Kidney epithelial cell (primary cell): ENCODE data around the gene PRSS1. TPM values are rescaled to one million over a fixed set of nuclear protein-coding genes. Genes with fewer than 3 reads are reported as not detected.
"Not testable (repeated sequence)": the region's sequence is repeated elsewhere in the genome, so short reads cannot be mapped to it uniquely, and the experiment has no call there.

Experiments used
- DNase-seq: peaks from one replicate; pipeline ENCODE4 v3.0.0-alpha.2; 2010; ENCODE audit warnings: low read depth
- H3K27me3 ChIP-seq: 2 replicates; pipeline ENCODE4 v1.6.0; 2011; ENCODE audit warnings: low read length; ENCODE audit not compliant: control insufficient read depth, insufficient read depth
- H3K36me3 ChIP-seq: 2 replicates; pipeline ENCODE4 v1.5.1; 2011; ENCODE audit warnings: low read length; ENCODE audit not compliant: control insufficient read depth, insufficient read depth
- H3K4me3 ChIP-seq: 2 replicates; pipeline ENCODE4 v1.5.1; 2011; ENCODE audit warnings: low read depth, mild to moderate bottlenecking, control low read depth, low read length
- CTCF ChIP-seq: IDR thresholded peaks from 2 replicates; pipeline ENCODE4 v1.5.1; 2011; ENCODE audit warnings: mild to moderate bottlenecking, moderate library complexity, low read length, control low read depth, inconsistent platforms; ENCODE audit not compliant: insufficient read depth, poor library complexity, severe bottlenecking
- total RNA-seq: library from RNA; depleted of rRNA; stranded (reverse); fragments of >200 nt; gene quantifications from 2 replicates; pipeline ENCODE4 v1.2.3, GENCODE V29; 2015

Gene PRSS1
- total RNA-seq, 1 donor from 2014 or later = 1.5 TPM

- no peaks in the 10 kb centered on the region for H3K36me3 ChIP-seq
- H3K4me3 ChIP-seq = no peak overlapping the region
- no peaks in the 10 kb centered on the region for H3K27me3 ChIP-seq
- no peak for TF ChIP-seq CTCF
- no peak for DNase-seq
These were observed 29.0 kb upstream of the PRSS1 start for GRCh38 chr7:142720172-142720773.

- DNase-seq = no peak
- no peak overlapping the region for H3K4me3 ChIP-seq
- no peaks in the 10 kb centered on the region for H3K36me3 ChIP-seq
- H3K27me3 ChIP-seq = no peaks in the 10 kb centered on the region
- TF ChIP-seq CTCF = no peak
These were observed 28.3 kb upstream of the PRSS1 start for GRCh38 chr7:142720986-142721385.

- no peak for DNase-seq
- no peaks in the 10 kb centered on the region for H3K27me3 ChIP-seq
- no peak overlapping the region for H3K4me3 ChIP-seq
- H3K36me3 ChIP-seq = no peaks in the 10 kb centered on the region
- TF ChIP-seq CTCF = no peak
These were observed 27.0 kb upstream of the PRSS1 start for GRCh38 chr7:142722248-142722794.

GRCh38 chr7:142733271-142733670, 16.0 kb upstream of the PRSS1 start:
- H3K27me3 ChIP-seq = no peaks in the 10 kb centered on the region
- no peak for DNase-seq
- no peak overlapping the region for H3K4me3 ChIP-seq
- TF ChIP-seq CTCF = no peak
- H3K36me3 ChIP-seq = no peaks in the 10 kb centered on the region

- Histone ChIP-seq H3K4me3 (no peak overlapping the region), H3K27me3 (peaks cover 2% of the 10 kb centered on the region), H3K36me3 (no peaks in the 10 kb centered on the region)
- no peak for TF ChIP-seq CTCF
- DNase-seq = no peak
These were observed 9.3 kb upstream of the PRSS1 start for GRCh38 chr7:142739923-142740492.

- Histone ChIP-seq H3K36me3 (no peaks in the 10 kb centered on the region), H3K4me3 (no peak overlapping the region), H3K27me3 (peaks cover 2% of the 10 kb centered on the region)
- no peak for DNase-seq
- no peak for TF ChIP-seq CTCF
These were observed 8.5 kb upstream of the PRSS1 start for GRCh38 chr7:142740786-142741185.

- not testable (repeated sequence) for H3K36me3 ChIP-seq, H3K4me3 ChIP-seq, H3K27me3 ChIP-seq, DNase-seq
These were observed 7.3 kb upstream of the PRSS1 start for GRCh38 chr7:142741932-142742331.
